Activated CD4-positive, CD25-positive, alpha-beta regulatory T cell treated with anti-CD3 and anti-CD28 coated beads, Interleukin-2, amount 50 U/mL, for 24 hours (primary cell): Measurements from ENCODE around the gene FMN1.

Experiments
- ATAC-seq, 2 donors: fragments of 150-1000 bp; cut with Tn5 transposase; one replicate each; pipeline ENCODE4 v1.10.0; 2021; ENCODE audit warnings: mild to moderate bottlenecking in 1 of 2, moderate library complexity in 1 of 2

The FMN1 gene

GRCh38 chr15:33154351-33155166 lies 40.0 kb downstream of the FMN1 start:
- peak in 1 of 2 donors; percentile 7 for ATAC-seq

DNA sequence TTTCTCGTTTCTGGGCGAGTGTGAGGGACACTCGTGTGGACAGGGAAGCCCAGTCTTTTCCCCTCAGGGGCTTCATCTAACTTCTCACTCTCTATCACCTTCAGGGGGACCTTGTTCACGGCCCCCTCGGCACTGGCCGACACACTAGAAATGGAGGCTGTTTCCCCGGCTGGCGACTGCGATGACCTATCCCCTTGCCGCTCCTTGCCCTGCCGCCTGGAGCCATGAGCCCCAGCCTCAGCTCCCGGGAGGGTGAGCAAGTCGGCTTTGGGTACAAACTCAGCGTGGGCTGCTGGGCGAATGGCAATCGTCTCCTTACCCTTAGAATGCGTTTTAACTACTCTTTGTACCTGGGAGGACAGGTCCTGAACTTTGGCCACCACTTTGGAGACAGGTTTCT lies 41.0 kb downstream of the FMN1 start:
- ATAC-seq: no peak

GRCh38 chr15:33152502-33153109 lies 41.9 kb downstream of the FMN1 start:
- ATAC-seq: no peak

- no peak for ATAC-seq
Observed at GRCh38 chr15:33150971-33151370, 43.5 kb downstream of the FMN1 start.

DNA sequence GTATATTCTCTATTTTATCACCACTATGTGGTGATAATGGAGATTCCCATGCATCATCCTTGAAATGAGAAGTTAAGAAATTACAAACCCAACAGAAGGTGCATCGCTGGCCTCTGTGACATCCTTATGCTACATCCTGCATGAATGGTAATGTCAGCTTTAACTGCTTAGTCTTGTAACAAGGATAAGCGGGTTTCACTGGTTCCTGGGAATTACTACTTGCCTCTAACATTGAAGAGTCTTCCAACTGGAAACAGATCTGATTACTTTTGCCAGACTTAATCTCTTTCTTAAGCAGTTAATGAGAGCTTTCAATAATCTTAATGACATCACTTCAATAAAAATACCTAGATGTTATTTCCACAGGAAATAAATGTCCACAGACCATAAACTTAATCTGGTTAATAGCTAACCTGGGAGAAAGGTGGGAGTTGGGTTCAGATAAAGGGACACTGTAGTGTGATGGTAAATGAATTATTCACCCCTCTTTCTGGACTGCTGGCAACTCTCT lies 44.0 kb downstream of the FMN1 start:
- no peak for ATAC-seq

- ATAC-seq: no peak
Observed at GRCh38 chr15:33149919-33150318, 44.6 kb downstream of the FMN1 start.

DNA sequence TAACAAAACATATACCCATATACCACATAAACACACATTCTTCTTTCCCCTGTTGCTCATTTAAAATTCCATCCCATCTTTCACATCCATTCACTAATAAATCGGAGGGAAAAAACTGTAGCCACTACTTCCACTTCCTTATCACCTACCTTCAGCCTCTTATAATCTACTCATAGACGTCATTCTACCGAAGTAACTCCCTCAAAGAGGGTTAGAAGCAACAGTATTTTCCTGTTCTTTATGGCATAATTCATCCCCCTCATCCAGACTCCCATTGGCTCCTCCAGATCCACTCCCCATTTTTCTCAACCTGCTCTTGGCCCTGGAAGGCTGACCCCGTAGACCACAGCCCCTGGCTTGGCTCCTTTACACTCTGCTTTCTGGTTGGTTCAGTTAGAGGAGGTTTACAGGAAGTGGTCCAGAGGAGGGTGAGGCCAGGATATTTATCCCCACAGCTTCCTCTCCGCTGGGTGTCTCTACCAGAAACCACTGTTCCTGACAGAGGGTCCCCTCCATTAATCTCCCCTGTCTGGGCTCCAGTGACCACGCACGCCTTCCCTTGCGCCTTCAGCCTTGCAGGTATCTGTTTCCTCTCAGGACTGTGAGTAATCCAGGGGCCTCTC lies 46.3 kb downstream of the FMN1 start:
- no peak for ATAC-seq

DNA sequence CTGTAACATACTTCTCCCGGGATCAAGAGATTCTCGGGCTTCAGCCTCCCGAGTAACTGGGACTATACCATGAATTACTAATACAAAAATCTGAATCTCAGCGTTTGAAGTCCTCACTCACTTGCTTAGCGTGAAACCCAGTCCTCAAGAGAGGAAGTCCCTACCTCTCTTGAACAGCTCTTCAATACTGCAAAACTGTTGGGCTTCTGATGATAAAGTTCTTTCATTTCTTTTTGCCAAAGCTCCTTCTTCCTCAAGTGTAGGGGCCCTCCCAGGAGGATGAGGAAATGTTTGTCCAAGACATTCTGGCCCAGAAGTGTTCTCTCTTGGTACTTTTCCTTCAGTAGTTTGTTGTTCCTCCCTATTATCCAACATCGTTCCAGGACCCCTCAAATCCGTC lies 48.5 kb downstream of the FMN1 start:
- ATAC-seq: no peak

DNA sequence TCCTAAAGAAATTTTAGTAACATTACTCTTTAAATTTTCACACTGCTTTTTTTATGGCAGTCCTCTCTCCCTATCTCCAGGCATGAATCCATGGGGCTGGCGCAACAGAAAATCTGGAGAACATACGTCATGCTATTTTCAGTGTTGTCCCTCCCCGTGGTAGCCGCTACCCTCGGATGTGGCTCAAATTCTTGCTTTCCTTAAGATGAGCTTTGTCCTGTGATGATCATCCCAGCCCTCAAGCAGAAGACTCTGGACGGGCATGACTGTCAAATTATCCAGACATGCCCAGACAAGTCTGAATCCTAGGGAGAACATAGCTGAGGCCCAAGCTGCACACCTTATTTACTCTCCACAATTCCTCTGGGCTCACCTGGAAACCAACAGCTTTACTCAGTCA lies 49.1 kb downstream of the FMN1 start:
- no peak for ATAC-seq

DNA sequence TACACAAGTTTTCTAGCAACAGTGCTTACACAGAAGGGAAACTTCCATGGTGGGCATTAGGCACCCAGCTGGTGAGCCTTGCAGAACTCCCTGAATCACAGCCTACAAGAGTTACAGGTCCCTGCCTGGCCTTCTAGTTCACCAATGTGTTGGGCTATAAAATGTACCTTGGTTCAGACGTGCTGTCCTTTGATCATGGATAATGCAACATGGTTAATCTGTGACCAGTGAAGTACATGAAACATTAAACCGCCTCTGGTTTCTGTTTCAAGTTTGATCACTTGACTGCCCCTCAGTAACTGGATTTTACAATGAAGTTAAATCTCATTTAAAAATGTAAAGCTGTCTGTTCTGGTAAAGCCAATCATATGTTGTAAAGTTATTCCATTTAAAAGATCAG lies 51.8 kb downstream of the FMN1 start:
- ATAC-seq: no peak

DNA sequence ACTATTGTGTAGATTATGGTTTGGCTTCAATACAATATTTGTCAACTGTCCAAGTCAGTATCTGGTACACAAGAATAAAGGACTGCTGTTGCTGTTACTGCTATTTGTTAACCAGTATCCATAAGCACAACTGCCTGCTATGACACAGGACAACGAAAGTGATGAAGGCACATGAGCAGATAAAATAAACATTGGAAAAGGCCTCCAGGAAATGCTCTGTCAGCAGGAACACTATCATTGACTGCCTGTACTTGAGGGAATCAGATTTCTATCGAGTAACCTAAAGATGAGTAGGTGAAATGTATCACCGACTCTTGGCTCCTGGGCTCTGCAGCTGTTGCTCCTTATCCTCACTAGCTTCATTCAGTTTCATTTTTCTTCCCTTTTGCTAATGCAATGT lies 56.5 kb downstream of the FMN1 start:
- ATAC-seq: no peak

DNA sequence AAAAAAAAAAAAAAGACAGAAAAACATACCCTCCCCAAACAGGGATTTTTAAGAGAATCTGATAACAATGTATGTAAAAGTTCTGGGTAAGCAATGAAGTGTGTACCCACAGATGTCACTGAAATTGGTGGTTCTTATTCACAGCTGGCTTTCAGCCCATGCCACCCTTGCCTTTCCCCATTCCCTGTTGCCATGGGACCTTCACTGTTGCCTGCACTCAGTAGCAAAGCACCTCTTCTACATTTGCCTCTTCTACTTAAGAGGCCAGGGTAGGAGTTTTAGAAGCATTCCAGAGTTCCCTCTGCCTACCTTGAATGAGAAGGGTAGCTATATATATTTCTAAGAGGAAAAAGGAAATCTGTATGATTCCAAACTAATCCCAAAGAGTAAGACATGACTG lies 57.4 kb downstream of the FMN1 start:
- ATAC-seq: no peak

GRCh38 chr15:33136353-33136752 lies 58.2 kb downstream of the FMN1 start:
- no peak for ATAC-seq

- no peak for ATAC-seq
Observed at GRCh38 chr15:33135355-33135781, 59.1 kb downstream of the FMN1 start.

- no peak for ATAC-seq
Observed at GRCh38 chr15:33132722-33133345, 61.7 kb downstream of the FMN1 start.

- no peak for ATAC-seq
Observed at GRCh38 chr15:33132233-33132580, 62.3 kb downstream of the FMN1 start.

DNA sequence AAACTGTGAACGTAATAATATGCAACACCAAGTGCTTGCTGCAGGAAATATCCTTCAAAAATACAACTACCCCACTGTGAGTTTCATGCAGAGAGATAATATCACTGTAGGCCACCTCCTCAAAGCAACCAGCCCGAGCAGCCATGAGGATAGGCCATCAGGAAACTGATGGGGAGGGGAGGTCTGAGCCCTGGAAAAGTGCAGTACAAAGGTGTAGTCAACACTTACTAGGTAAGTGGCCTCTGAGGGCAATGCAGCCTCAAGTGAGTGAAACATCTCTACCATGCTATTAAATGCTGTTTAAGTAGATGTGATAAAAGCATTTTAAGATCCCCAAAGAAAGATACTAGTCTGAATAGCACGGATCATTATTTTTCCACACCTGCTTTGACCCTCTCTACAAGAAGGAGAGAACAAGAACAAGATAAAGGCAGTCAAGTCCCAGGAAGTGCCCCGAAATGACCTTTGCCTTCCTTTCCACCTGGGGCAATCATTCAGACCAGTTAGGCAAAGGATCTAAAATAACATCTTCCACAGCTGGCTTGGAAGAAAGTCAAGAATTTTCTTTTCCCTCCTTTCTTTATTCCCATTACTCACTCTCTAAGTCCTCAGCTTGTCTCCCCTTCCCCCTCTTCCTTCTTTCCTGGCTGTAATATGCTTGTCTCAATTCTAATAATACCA lies 62.8 kb downstream of the FMN1 start:
- ATAC-seq: no peak

GRCh38 chr15:33126559-33127290 lies 67.8 kb downstream of the FMN1 start:
- no peak for ATAC-seq

- ATAC-seq: peak in 1 of 2 donors; percentile 48
Observed at GRCh38 chr15:33125894-33126537, 68.5 kb downstream of the FMN1 start.

DNA sequence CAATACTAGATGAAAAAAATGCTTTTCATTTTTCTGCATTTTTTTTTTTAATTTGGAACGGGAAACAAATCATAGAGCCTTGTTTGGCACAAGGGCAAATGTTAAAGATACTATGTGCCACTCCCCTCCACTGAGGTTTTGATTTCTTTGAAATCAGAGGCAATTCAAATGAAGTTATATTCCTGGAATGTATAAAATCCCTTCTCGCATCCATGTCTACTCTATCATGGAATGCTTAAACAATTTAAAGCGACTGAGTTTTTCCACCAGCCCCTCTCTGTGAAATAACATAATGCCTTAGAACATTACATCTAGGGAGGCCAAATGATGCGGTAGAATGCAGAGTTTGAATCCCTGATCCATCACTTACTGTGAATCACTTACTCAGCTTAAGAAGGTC lies 69.7 kb downstream of the FMN1 start:
- no peak for ATAC-seq

DNA sequence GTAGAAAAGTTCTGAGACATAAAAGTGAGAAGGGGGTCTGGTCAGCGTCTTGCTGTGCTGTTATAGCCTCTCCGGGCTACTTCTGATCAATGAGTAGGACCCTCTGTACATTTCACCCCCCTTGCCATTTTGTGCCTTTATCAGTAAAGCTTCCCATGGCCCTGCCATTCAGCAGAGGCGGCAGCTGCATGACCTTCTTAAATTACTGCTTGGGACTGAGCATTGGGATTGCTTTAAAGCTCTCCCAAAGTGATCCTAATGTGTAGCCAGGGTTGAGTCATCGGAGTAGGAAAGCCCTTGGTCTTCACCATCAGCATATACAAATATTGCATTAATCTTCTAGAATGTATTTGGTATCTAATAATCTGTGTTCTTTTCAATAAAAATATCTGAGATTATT lies 70.2 kb downstream of the FMN1 start:
- no peak for ATAC-seq

DNA sequence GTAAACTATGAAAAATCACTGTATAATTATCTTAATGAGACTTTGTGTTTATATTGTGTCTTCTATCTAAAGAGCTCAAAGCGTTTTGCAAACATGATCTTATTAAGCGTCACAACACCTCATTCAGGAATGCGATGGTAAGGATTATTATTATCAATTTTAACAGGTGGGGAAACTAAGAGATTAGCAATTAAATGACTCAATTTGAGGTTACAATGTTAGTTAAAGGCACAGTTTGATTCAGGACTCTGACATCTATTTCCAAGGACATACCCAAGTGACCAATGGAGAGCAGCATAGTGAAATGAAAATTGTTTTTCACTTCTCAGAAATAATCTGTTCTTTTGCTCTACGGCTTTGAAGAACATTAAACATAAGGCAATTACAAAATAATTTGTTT lies 74.6 kb downstream of the FMN1 start:
- no peak for ATAC-seq
